ENCODE data around the gene ACTA1.
"Not testable (repeated sequence)": the region's sequence is repeated elsewhere in the genome, so short reads cannot be mapped to it uniquely, and the experiment has no call there.

ACTA1 gene

DNA sequence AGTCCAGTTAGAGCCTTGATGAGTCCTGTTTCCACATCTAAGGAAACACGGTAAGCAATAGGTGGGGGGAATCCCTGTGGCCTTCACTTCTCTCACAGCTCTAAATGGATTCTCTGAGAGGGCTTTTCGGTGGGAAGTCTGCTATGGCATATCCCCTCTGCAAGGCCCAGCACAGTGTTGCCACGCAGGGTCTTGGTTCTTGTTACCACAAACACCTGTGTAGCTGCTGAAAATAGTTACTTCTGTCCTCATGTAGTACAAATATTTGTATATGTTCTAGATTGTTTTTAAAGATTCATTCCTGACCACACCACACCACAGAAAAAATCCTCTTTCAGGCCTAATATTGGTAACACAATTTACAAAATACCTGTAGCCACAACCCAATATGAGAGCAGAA, 5.6 kb downstream of the ACTA1 start:
- Histone ChIP-seq H3K36me3 (ENCODE audit: control insufficient read depth, insufficient read depth, low read length) (no peaks in the 10 kb centered on the region), H3K27ac (ENCODE audit: low read depth, low read length, severe bottlenecking) (no peak overlapping the region), H3K9me3 (ENCODE audit: control insufficient read depth, low read length) (no peaks in the 10 kb centered on the region), H3K4me1 (ENCODE audit: control insufficient read depth, insufficient read depth, low read length, poor library complexity, severe bottlenecking) (no peaks in the 10 kb centered on the region), H3K4me3 (ENCODE audit: extremely low read depth, insufficient read depth, low read length, poor library complexity, severe bottlenecking) (no peak overlapping the region)
- 87 to 90% methylated on average over 1 to 3 of the region's 3 CpGs for WGBS, 2 experiments (ENCODE audit: insufficient coverage in 2 of 2)

DNA sequence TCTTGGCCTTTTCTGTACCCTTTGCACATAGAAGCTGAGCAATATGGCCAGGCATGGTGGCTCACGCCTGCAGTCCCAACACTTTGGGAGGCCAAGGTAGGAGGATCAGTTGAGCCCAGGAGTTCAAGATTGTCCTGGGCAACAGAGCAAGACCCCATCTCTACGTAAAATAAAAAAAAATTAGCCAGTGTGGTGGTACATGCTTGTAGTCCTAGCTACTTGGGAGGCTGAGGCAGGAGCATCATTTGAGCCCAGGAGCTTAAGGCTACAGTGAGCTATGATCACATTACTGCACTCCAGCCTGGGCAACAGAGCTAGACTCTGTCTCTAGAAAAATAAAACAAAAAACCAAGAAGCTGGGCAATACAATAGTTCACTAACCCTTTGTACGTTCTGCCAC, 6.3 kb downstream of the ACTA1 start:
- Histone ChIP-seq H3K4me3 (ENCODE audit: extremely low read depth, insufficient read depth, low read length, poor library complexity, severe bottlenecking) (no peak overlapping the region), H3K36me3 (ENCODE audit: control insufficient read depth, insufficient read depth, low read length) (no peaks in the 10 kb centered on the region), H3K27ac (ENCODE audit: low read depth, low read length, severe bottlenecking) (no peak overlapping the region), H3K9me3 (ENCODE audit: control insufficient read depth, low read length) (peaks cover 4% of the 10 kb centered on the region), H3K4me1 (ENCODE audit: control insufficient read depth, insufficient read depth, low read length, poor library complexity, severe bottlenecking) (no peaks in the 10 kb centered on the region)
- WGBS, 2 experiments (ENCODE audit: insufficient coverage in 2 of 2), result 86 to 87% methylated on average over 3 of the region's 3 CpGs

DNA sequence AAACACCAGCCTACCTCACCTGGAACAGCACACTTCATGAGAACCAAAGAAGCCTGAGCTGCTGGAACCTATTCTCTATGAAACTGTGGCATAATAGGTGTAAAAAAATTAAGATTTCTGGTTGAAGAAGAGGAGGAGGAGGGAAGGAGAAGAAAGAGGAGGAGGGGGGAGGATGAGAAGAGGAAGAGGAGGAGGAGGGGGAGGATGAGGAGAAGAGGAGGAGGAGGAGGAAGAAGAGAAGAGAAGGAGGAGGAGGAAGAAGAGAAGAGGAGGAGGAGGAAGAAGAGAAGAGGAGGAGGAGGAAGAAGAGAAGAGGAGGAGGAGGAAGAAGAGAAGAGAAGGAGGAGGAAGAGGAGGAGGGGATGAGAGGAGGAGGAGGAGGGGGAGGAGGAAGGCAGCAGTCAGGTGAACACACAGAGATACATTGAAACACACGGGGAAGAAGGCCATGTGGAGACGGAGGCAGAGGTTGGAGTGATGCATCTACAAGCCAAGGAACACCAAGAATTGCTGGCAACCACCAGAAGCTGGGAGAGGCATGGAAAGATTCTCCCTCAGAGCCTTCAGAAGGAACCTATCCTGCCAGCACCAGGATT, 8.2 kb downstream of the ACTA1 start:
- Histone ChIP-seq H3K27ac (ENCODE audit: low read depth, low read length, severe bottlenecking) (no peak overlapping the region), H3K36me3 (ENCODE audit: control insufficient read depth, insufficient read depth, low read length) (no peaks in the 10 kb centered on the region), H3K4me1 (ENCODE audit: control insufficient read depth, insufficient read depth, low read length, poor library complexity, severe bottlenecking) (no peaks in the 10 kb centered on the region), H3K9me3 (ENCODE audit: control insufficient read depth, low read length) (peaks cover 4% of the 10 kb centered on the region), H3K4me3 (ENCODE audit: extremely low read depth, insufficient read depth, low read length, poor library complexity, severe bottlenecking) (no peak overlapping the region)
- WGBS, 2 experiments (ENCODE audit: insufficient coverage in 2 of 2), result 57 to 80% methylated on average over 1 to 2 of the region's 2 CpGs

DNA sequence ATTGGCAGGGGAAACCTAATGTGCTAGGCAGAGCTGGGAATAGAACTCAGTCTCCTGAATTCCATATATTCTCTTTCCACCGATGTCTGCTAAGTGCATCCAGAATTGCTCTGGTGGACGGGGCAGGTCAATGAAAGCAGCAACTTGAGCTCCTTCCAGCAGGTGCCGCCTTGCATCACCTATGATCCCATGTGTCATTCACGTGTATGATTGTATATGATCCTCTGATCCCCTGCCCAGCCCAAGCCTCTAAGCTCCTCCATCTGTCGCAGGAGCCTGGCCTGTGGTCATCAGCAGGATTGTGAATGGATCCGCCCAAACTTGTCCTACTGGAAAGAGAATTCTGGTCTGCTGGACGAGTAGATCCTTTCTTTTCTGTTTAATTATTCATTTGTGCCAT, 13.1 kb downstream of the ACTA1 start:
- Histone ChIP-seq H3K4me1 (ENCODE audit: control insufficient read depth, insufficient read depth, low read length, poor library complexity, severe bottlenecking) (no peaks in the 10 kb centered on the region), H3K9me3 (ENCODE audit: control insufficient read depth, low read length) (peaks cover 4% of the 10 kb centered on the region)
- 80 to 92% methylated on average over 5 to 6 of the region's 7 CpGs for WGBS, 2 experiments (ENCODE audit: insufficient coverage in 2 of 2)

DNA sequence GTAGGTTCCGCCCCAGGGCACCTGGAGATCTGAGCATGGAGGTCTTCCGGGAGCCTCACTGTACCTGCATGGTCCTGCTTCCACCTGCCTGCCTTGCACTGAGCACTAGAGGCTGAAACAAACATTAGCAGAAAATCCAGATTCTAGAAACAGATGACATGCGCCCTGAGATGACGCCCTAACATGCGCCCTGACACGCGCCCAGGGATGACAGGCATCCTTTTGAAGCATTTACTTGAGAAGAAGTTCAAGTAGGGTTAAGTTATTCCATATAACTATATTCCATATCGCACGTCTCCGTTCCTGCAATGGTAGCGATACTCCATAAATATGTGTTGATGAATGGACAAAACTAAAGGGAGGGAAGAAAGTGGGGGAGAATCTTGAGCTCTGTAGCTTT, 13.7 kb downstream of the ACTA1 start:
- H3K27ac ChIP-seq (ENCODE audit: low read depth, low read length, severe bottlenecking), result no peak overlapping the region
- H3K36me3 ChIP-seq (ENCODE audit: control insufficient read depth, insufficient read depth, low read length), result no peaks in the 10 kb centered on the region
- peaks cover 4% of the 10 kb centered on the region for H3K9me3 ChIP-seq (ENCODE audit: control insufficient read depth, low read length)
- no peaks in the 10 kb centered on the region for H3K4me1 ChIP-seq (ENCODE audit: control insufficient read depth, insufficient read depth, low read length, poor library complexity, severe bottlenecking)
- H3K4me3 ChIP-seq (ENCODE audit: extremely low read depth, insufficient read depth, low read length, poor library complexity, severe bottlenecking), result no peak overlapping the region
- 95 to 98% methylated on average over 7 to 9 of the region's 11 CpGs for WGBS, 2 experiments (ENCODE audit: insufficient coverage in 2 of 2)

More for the DNA sequence above, 13.1 kb downstream of the ACTA1 start:
- H3K27ac ChIP-seq (ENCODE audit: low read depth, low read length, severe bottlenecking), result no peak overlapping the region
- H3K36me3 ChIP-seq (ENCODE audit: control insufficient read depth, insufficient read depth, low read length), result no peaks in the 10 kb centered on the region
- no peak overlapping the region for H3K4me3 ChIP-seq (ENCODE audit: extremely low read depth, insufficient read depth, low read length, poor library complexity, severe bottlenecking)

DNA sequence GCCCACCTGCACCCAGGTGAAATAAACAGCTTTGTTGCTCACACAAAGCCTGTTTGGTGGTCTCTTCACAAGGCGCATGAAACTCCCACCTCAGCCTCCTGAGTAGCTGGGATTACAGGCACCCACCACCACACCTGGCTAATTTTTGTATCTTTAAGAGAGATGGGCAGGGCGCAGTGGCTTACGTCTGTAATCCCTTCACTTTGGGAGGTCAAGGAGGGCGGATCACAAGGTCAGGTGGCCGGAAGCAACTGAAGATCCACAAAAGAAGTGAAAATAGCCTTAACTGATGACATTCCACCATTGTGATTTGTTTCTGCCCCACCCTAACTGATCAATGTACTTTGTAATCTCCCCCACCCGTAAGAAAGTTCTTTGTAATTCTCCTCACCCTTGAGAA, 15.3 kb downstream of the ACTA1 start:
- H3K4me3 ChIP-seq (ENCODE audit: extremely low read depth, insufficient read depth, low read length, poor library complexity, severe bottlenecking); H3K4me1 ChIP-seq (ENCODE audit: control insufficient read depth, insufficient read depth, low read length, poor library complexity, severe bottlenecking); H3K27ac ChIP-seq (ENCODE audit: low read depth, low read length, severe bottlenecking); H3K36me3 ChIP-seq (ENCODE audit: control insufficient read depth, insufficient read depth, low read length); H3K9me3 ChIP-seq (ENCODE audit: control insufficient read depth, low read length): not testable (repeated sequence)
- 81 to 91% methylated on average over 5 to 6 of the region's 6 CpGs for WGBS, 2 experiments (ENCODE audit: insufficient coverage in 2 of 2)

DNA sequence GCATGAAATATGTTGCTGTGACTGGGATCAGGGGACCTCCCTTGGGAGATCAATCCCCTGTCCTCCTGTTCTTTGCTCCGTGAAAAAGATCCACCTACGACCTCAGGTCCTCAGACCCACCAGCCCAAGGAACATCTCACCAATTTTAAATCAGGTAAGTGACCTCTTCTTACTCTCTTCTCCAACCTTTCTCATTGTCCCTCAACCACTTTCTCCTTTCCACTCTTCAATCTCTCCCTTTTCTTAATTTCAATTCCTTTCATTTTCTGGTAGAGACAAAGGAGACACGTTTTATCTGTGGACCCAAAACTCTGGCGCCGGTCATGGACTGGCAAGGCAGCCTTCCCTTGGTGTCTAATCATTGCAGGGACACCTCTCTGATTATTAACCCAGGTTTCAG, 21.1 kb downstream of the ACTA1 start:
- WGBS, 2 experiments (ENCODE audit: insufficient coverage in 2 of 2), result 100% methylated on average over 3 of the region's 5 CpGs
- H3K4me1 ChIP-seq (ENCODE audit: control insufficient read depth, insufficient read depth, low read length, poor library complexity, severe bottlenecking), result peaks cover 34% of the 10 kb centered on the region
- not testable (repeated sequence) for H3K27ac ChIP-seq (ENCODE audit: low read depth, low read length, severe bottlenecking); H3K4me3 ChIP-seq (ENCODE audit: extremely low read depth, insufficient read depth, low read length, poor library complexity, severe bottlenecking); H3K36me3 ChIP-seq (ENCODE audit: control insufficient read depth, insufficient read depth, low read length); H3K9me3 ChIP-seq (ENCODE audit: control insufficient read depth, low read length)

DNA sequence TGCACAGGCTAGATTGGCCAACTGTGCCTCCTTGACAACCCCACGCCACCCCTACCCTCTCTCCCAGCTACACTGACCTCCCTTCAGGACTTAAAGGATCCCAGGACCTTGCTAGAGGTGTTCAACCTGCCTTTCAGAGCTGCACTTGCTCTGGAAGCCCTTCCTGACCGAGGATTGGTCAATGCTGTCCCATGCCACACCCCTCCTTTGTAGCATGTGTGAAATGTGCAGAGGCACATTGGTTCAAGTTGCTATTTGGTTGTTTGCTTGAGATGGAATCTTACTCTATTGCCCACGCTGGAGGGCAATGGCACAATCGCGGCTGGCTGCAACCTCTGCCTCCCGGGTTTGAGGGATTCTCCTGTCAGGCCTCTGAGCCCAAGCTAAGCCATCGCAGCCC, 21.8 kb downstream of the ACTA1 start:
- no peak overlapping the region for H3K4me3 ChIP-seq (ENCODE audit: extremely low read depth, insufficient read depth, low read length, poor library complexity, severe bottlenecking)
- peak overlapping the region; percentile 24 for H3K27ac ChIP-seq (ENCODE audit: low read depth, low read length, severe bottlenecking)
- no peaks in the 10 kb centered on the region for H3K9me3 ChIP-seq (ENCODE audit: control insufficient read depth, low read length)
- peaks cover 42% of the 10 kb centered on the region for H3K4me1 ChIP-seq (ENCODE audit: control insufficient read depth, insufficient read depth, low read length, poor library complexity, severe bottlenecking)
- H3K36me3 ChIP-seq (ENCODE audit: control insufficient read depth, insufficient read depth, low read length), result no peaks in the 10 kb centered on the region
- 86 to 94% methylated on average over 6 to 7 of the region's 7 CpGs for WGBS, 2 experiments (ENCODE audit: insufficient coverage in 2 of 2)

DNA sequence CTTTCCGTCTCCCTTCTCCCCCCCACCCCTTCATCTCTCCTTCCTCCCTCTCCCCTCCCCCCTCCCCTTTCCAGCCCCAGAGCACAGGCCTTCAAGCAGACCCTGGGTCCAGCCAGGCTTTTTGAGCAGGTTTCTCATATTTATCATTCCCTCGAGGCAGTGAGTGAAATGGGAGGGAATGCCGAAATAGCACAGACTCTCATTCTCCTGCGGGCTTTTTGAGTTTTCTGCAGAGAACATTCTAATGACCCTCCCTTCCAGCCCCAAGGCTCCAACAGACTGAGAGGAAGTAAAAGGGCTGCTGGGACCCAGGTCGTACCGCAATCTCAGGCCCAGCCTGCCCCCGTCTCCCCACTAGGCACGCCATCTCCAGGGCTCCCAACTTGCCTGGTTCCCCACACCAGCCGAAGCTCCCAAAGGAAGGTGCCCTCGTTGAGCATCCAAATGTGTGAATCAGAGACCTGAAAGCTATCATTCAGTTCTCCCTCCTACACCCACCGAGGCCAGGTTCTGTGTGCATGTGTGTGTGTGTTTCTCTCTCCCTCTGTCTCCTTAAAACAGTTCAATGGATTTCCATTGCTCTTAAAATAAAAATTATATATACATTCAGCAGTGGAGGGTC, 22.3 kb downstream of the ACTA1 start:
- H3K27ac ChIP-seq (ENCODE audit: low read depth, low read length, severe bottlenecking), result peak overlapping the region; percentile 24

DNA sequence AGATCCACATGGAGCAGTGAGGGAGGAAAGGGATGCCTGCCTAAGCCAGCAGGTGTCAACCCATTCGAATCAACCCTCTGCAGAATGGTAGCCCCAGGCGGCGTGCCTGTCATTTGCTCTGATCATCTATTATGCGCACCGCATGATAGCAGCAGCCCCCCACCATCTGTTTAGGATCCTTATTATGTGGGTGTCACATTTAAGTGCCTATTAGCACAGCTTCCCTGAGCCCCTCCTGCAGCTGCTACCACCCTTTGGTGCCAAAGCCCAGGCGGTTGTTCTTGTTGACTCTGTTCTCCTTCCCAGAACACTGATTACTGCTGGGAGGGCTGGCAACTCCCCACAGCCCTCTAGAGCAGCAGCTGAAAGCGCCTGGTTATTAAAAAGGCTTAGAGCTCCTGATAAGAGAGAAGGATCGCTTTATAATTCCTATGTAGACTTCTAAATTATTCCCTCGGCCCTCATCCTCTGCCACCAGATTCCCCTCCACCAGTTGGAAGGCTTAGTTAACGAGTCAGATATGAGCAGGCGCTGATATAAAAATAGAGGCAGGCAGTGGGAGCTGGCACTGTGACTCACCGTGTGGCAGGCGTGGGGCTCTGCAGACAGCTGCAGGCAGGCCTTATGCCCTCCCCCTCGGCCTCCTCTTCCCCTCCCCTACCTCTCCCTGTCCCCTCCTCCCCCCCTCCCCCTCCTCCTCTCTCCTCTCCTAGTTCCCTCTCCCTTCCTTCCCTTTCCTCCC, 23.0 kb downstream of the ACTA1 start:
- Histone ChIP-seq H3K4me3 (ENCODE audit: extremely low read depth, insufficient read depth, low read length, poor library complexity, severe bottlenecking) (no peak overlapping the region), H3K4me1 (ENCODE audit: control insufficient read depth, insufficient read depth, low read length, poor library complexity, severe bottlenecking) (peaks cover 45% of the 10 kb centered on the region), H3K9me3 (ENCODE audit: control insufficient read depth, low read length) (no peaks in the 10 kb centered on the region), H3K36me3 (ENCODE audit: control insufficient read depth, insufficient read depth, low read length) (no peaks in the 10 kb centered on the region), H3K27ac (ENCODE audit: low read depth, low read length, severe bottlenecking) (peak overlapping the region; percentile 70)
- WGBS, 2 experiments (ENCODE audit: insufficient coverage in 2 of 2), result 7 to 9% methylated on average over 4 of the region's 14 CpGs

More for the DNA sequence above, 22.3 kb downstream of the ACTA1 start:
- Histone ChIP-seq H3K36me3 (ENCODE audit: control insufficient read depth, insufficient read depth, low read length) (no peaks in the 10 kb centered on the region), H3K4me1 (ENCODE audit: control insufficient read depth, insufficient read depth, low read length, poor library complexity, severe bottlenecking) (peaks cover 44% of the 10 kb centered on the region), H3K4me3 (ENCODE audit: extremely low read depth, insufficient read depth, low read length, poor library complexity, severe bottlenecking) (no peak overlapping the region), H3K9me3 (ENCODE audit: control insufficient read depth, low read length) (no peaks in the 10 kb centered on the region)
- 63 to 85% methylated on average over 5 to 7 of the region's 11 CpGs for WGBS, 2 experiments (ENCODE audit: insufficient coverage in 2 of 2)

DNA sequence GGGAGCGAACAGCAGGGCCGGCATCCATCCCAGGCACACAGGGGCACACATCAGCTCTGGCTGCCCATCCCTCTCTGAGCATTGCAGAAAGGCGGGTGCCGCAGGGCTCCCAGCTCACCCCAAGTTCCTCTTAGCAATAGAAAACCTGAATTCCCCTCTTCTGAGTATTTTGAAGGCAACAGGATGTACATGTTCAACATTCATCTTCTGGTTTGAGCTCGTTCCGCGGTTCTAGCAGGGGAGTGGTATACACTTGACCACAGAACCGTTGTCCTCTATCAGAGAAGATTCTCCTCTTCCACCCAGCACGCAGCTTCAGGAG, 23.6 kb downstream of the ACTA1 start:
- H3K27ac ChIP-seq (ENCODE audit: low read depth, low read length, severe bottlenecking), result no peak overlapping the region
- no peaks in the 10 kb centered on the region for H3K36me3 ChIP-seq (ENCODE audit: control insufficient read depth, insufficient read depth, low read length)
- WGBS, 2 experiments (ENCODE audit: insufficient coverage in 2 of 2), result 81 to 85% methylated on average over 4 to 8 of the region's 9 CpGs
- H3K4me3 ChIP-seq (ENCODE audit: extremely low read depth, insufficient read depth, low read length, poor library complexity, severe bottlenecking), result no peak overlapping the region
- peaks cover 45% of the 10 kb centered on the region for H3K4me1 ChIP-seq (ENCODE audit: control insufficient read depth, insufficient read depth, low read length, poor library complexity, severe bottlenecking)
- H3K9me3 ChIP-seq (ENCODE audit: control insufficient read depth, low read length), result no peaks in the 10 kb centered on the region
